NCI-H524 treated with DMSO at 0.1 percent for 48 hours (cell line): ENCODE results near the gene PDGFB.

Experiments used
- DNase-seq: peaks from one replicate; lab custom pipeline; 2025; lab: John Stamatoyannopoulos, UW

PDGFB gene

DNA sequence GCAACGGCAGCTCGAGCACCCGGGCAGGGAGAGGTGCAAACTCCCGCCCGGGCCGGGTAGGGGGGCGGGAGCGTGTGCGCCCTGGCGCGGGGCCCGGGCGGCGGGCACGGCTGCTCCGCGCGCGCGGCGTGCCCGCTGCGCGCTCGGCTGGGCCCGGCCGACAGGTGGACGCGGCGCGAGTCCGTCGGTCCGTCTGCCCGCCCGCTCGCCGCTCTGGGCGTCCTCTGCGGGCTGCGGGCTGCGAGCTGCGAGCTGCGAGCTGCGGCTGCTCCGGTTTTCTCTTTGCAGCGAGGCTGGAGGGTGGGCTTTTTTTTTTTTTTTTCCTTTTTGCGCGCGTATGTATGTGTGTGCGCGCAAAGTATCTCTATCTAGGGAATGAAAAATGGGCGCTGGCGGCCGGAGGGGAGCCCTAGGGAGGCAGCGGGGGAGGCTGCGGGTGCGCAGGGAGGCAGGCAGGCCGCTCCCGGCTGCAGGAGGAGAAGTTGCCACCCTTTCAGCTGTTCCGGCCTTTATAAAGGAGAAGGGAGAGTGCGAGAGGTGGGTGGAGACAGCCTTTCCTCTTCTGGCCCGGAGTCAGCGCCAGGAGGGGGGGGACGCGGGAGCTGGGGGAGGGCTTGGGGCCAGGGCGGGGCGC, at the start of gene PDGFB:
TSS of gene PDGFB (minus strand) at position 487 of the 634 bp plus-strand sequence. CDS start 1,019 bp downstream, outside the sequence.
- no peak for DNase-seq

DNA sequence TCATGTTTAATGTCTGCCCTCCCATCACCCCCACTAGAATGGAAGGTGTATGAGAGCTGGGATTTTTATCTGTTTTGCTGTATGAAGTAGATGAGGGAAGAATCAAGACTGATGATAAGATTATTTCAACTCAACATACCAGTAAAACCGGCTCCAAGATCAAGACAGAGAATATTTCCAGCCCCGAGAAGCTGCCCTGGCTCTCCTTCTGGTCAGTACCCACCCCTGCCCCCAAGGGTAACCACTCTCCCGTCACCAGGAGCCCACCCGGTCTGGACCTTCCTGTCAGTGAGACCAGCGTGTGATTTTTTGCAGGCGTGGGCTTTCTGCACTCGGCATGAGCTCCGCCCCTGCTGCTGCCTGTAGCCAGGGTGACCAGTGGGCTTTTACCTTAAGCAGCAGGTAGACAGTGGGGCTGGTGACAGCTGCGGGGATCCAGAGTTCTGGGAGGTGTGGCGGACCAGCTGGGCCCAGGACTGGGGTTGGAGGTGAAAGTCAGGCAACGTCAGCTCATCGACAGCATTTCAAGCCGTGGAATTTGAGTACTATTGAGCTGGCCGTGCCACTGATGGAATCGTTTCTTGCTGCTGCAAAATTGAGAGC, 49.1 kb upstream of the PDGFB start:
- DNase-seq = no peak

DNA sequence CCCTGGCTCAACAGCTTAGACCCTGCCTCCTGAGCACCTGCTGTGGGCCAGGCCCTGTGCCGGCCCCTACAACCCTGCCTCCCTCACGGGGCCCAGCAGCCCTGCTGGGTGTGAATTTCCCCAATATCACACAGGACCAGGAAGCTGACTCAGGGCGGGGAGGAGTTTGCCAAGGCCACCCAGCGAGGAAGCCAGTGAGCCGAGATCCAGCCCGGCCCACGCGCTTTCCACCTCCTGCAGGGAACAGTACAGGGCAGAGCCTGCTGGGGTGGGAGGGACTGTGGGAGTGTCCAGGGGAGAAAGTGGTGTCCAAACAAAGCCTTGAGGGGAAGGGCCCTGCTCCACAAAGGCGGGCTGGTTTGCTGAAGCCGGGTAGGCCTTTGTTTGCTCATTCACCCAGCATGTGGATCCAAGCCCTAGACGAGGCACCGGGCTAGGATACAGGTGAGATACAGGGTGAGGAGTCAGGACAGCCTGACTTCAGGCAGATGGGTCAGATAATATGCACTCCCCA, 47.8 kb upstream of the PDGFB start:
- DNase-seq = no peak

DNA sequence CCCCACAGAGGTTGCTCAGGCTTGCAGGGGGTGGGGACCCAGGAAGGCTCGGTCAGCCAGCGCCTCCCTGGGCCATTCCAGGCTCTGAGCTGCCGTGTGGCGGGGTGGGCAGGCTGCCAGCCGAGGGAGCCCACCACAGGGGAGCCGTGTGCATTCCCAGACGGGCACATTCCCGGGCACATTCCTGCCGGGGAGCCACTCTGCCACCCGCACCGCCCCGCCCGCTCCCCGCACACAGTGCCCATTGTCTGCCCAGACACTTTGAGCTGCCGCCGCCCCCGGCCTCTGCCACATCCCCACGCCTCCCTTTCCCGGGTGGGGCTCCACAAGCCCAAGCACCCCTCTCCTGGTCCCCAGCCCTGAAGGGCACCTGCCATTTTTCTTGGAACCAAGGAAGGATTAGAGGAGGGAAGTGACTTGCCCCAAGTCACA, 47.3 kb upstream of the PDGFB start:
- DNase-seq = no peak

DNA sequence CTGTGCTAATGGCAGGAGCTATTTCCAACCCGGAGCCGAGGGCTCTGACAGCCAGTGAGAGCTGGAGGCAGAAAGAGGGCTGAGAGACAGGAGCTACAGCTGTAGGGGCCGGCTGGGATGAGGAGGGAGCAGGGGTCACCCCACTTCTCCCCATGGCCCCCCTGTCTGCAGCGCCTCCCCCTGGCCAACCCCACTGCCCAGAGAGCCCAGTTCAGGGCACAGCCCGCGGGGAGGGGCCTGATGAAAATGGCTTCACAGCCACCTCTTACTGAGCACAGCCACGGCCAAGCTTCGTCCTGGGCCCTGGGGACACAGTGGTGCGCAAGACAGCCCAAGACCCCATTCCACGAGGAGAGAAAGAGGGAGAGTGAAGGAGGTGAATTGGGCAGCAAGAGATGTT, 46.7 kb upstream of the PDGFB start:
- DNase-seq = no peak

DNA sequence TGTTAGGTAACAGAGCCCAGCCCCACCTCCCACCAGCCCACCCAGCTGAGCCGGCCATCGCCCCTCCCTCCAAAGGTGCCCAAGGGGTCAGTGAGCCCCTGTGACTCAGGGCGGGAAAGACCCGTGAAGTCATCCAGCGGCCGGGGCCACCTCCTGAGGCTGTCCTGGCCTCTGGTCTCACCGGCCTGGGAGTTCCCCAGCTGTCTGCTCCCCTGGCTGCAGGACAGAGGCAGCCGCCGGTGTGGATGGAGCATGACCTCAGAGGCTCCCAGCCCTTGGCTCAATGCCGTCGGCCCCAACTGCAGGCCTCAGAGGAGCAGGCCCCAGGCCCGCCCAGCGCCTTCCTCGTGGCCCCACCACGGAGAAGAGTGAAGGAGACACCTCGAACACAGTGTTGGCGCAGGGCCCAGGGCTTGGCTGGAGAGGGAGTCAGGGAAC, 46.0 kb upstream of the PDGFB start:
- no peak for DNase-seq

DNA sequence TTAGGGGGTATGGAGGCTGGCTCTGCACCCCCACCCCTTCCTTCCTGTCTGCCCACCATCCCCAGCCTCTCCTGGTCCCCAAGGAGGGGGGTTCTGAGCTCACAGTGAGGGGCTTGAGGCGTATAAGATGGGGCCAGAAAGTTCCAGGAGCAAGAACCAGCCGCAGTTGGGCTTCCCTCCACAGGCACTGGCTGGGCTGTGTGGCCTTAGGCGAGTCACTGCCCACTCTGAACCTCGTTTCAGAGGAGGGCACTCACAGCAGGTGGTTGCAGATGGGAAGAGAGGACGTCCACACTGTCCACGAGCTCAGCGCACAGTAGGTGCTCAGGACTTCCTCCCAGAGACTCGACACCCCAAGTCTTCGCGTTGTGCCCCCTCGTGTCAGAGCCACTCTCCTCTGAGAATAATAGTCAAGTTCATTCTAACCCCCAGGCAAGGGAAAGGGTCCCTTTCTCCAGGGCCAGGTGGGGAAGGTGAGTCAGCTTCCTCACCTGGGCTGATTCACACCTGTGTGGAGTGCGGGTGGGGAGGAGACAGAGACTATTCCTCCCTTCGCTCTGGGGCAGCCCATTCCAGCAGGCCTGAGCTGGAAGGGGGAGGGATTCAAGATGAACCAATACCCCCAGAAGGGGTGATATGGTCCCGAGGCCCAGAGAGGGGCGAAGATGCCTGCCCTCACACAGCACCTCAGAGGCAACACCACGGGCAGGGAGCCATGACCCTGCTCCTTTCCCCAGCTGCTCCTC, 45.4 kb upstream of the PDGFB start:
- no peak for DNase-seq

DNA sequence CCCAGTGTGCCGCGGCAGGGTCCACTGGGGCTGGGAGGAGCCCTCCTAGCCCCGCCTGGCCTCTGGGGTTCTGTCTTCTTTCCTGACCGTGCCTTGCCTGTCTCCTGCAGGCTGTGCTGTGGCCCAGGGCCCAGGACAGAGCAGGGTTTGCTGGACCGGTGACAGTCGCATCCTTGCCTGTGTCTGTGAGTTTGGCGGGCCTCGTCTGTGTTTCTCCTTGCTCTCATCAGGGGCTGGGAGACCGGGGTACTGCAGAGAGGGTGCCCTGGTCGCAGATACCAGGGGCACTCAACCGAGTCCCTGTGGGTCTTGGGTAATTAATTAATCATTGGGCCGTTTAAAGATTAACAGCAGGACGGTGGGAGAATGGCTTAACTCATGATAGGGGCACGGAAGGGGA, 44.8 kb upstream of the PDGFB start:
- no peak for DNase-seq

DNA sequence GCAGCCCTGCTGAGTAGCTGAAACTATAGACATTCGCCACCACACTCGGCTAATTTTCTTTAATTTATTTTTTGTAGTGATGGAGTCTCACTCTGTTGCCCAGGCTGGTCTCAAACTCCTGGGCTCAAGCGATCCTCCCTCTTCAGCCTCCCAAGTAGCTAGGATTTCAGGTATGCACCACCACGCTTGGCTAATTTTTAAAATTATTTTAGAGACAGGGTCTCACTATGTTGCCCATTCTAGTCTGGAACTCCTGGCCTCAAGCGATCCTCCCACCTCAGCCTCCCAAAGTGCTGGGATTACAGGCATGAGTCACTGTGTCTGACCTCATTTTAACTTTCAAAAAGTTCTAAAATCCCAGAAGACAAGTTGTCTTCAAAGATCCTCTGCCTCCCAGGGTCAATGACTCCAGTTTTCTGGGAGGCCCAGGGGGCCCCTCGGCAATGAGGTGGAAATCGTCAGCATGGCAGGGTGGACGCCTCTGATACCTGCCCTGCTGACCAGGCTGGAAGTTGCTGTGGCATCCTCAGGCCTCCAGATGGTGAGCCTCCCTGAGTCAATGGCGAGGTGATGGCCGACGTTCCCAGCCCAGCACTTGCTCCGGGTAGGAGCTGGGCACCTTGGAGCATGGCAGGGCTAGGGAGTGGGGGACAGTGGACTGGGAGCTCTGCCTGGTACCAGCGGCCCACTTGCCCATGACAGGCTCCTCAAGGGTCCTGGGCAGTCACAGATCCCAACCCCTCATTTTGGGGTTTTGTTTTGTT, 43.5 kb upstream of the PDGFB start:
- no peak for DNase-seq

DNA sequence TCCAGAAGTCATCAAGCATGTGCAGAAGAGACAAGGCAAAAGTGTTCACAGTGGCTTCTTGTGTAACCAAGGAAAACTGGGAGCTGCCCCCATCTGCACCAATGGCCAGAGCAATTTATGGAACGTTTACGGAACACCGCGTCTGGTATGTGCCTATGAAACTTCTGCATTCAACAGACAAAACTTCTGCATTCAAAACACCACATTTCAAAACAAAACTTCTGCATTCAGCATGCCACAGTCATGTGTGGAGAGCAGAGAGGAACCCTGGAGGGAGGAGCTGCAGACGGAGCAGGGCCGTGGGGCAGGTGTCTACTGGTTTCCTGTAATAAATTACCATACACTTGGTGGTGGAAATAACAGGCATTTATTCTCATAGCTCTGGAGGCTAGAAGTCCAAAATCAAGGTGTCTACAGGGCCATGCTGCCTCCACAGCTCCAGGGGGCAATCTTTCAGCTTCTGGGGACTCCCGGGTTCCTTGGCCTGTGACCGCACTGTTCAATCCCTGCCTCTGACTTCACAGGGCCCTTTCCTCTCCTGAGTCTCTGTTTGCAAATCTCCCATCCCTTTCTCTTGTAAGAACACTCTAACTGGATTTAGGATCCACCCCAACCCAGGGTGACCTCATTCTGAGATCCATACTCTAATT, 42.4 kb upstream of the PDGFB start:
- no peak for DNase-seq

DNA sequence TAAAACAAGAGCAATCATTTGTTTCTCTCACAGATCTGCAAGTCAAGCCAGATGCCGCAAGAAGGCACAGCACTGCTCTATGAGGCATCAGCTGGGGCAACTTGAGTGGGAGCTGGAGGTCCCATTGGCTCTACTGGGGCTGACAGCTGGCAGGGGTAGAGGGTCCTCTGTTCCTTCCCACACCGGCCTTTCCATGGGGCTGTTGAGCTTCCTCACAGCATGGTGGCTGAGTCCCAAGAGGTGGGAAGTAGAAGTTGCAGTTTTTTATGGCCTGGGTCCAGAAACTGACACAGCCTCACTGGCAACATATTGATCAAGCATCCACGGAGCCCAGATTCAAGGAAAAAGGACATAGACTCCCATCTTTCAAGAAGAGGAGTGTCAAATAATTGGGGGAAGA, 40.2 kb upstream of the PDGFB start:
- no peak for DNase-seq

DNA sequence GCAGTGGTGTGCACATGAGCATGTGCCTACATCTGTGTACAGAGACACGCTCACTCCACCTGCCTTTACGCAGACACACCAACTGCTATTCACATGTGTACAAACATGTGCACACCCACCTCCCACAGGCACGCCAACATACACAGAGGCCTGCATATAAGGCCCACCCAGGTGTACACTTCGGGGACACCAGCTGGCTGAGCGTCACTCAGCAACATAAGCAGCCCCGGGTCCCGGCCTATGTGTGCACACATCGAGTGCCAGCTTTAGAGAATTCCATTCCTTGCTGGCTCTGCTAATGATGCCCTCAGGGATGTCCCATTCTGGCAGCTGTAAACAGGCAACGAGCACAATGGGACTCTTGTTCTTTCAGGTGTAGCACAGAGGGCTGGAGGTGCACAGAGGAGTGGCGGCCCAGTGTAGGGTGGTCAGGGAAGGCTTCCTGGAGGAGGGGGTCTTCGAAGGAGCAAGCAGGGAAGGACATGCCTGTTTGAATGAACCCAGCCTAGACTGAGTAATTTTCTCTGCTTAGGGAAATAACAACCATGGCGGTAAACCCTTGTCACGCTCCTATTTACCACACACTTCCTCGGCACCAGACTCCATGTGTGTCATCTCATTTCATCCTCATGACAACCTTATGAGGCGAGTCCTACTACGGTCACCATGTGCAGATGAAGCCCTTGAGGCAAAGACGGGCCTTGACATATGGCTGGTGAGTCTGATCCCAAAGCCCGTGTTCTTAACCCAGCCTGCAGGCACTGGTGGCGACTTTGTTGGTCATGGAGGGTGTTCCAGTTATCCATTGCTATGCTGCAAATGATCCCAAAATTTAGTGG, 39.6 kb upstream of the PDGFB start:
- DNase-seq = no peak

DNA sequence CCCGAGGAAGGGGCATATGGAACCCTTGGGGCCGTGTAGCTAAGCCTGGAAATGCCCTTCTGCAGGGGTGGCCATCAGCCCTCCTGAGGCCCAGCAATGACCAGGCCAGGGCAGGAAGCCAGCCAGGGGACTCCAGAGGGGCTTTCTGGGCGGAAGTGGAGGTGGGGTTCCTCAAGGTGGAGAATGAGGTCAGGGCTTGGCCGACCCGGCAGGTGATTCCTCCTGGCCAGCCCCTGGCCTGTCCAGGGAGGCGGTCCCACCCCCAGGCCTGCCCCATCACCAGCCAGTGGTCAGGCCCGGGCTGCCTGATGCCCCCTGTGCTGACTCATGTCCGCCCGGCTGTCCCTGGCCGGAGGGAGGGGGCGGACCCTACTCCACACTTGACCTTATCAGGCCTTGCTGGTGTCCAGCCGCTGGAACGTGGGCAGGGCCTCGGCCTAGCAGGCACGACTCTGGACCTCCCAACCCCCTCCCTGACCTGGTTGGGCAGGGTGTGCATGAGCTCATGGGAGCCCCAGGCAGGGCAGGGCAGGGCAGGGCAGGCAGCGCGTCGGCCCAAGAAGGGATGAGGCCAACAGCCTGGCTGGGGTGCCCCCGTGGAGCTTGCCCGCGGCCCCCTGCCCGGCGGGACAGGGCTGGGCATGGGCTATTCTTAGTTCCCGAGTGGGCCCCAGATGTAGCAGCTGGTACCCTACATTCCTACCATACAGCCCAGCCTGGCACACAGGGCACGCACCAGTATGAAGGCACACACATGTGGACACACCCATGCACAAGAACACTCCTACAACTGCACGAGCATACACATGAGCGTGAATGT, 38.8 kb upstream of the PDGFB start:
- no peak for DNase-seq

DNA sequence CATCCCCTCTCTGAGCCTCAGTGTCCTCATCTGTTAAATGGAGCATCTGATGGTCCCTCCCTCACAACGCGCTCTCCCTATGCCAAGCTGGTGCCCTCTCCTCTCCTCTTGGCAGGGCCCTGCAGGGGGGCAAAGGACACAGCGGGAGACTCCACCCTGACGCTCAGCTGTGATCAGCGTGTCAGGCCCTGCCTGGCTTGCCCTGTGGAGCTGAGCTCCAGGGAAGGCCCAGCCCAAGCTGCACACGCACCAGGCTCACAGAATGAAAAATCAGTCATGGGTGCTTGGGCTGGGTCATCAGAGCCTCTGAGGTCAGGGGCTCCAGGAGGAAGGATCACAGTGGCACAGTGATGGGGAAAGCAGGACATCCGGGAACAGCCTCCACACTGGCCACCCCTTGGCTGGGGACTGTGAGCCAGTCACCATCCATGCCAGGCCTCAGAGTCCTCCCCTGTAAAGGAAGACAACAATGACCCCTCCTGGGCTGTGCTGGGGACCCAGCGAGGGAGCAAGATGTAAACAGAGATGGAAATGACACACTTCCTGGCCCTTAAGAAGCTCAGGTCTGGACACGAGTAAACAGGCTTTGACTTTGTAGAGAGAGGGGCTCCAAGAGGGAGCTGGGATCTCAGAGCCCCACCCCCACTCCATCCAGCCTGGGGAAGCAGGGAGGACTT, 38.0 kb upstream of the PDGFB start:
- DNase-seq = no peak

DNA sequence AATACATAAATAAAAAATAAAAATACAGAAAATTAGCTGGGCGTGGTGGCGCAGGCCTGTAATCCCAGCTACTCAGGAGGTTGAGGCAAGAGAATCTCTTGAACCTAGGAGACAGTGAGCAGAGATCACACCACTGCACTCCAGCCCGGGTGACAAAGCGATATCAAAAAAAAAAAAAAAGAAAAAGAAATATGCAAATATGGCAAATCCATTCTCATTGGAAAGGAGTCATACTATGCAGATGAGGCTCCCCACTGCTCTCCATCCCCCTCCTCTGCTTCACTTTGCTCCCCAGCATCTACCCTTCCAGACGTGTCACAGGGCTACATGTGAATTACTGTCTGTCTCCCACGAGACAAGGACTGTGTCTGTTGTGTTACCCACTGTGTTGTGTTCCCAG, 36.3 kb upstream of the PDGFB start:
- DNase-seq = no peak

DNA sequence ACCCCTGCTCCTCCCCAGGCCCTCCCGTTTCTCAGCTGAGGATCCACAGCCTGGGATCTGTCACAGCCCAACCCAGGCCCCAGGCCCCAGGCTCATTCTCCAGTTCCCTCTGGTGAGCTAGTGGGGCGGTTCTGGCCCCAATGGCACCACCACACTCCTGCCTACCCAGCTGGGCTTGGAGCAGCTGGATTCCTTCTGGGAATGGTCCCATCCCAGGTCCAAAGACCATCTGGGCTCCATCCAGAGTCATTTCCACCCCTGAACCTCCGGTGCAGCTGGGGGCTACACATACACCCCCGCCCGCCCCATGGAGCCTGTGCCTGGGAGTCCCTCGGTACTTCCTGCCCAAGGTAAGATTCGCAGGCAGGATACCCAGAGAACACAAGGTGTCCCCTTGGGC, 35.5 kb upstream of the PDGFB start:
- no peak for DNase-seq

DNA sequence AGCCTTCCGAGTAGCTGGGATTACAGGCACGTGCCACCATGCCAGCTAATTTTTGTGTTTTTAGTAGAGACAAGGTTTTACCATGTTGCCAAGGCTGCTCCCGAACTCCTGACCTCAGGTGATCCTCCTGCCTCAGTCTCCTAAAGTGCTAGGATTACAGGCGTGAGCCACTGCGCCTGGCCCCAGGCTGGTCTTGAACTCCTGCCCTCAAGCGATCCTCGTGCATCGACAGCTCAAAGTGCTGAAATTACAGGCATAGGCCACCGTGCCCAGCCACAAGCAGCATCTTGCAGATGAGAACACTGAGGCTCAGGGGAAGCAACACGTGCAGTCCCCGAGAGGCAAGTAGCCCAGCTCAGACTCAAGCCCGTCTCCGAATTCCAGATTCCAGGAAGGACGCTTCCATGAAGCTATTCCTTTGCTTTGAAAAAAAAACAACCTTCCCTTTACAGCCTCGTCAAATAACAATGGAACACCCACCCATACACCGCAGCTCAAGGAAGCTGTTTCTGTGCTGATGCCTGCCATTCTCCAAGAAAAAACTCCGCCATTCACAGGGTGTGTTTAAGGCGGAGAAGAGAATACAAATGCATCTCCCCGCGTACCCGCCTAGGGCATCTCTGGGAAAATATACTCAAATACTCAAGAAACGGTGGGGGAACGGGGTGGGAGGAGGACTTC, 34.5 kb upstream of the PDGFB start:
- DNase-seq = no peak

DNA sequence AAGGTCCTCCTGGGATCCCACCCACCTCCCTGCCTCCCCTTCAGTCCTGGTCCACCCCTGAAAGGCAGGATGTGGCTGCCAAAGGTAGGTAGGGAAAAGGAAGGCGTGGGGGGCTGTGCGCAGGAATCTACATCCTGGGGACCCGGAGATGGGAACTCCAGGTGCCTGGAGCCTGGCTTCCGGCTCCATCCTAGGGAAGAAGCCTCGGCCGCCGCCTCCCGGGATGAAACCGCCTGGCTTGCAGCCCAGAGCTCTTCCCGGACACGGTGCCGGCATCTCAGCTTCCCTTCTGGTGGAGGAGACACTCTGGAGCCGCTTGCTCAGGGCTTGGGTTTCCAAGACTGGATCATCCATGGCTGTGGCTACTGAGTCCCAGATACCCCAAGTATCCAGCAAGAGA, 33.3 kb upstream of the PDGFB start:
- DNase-seq = no peak

DNA sequence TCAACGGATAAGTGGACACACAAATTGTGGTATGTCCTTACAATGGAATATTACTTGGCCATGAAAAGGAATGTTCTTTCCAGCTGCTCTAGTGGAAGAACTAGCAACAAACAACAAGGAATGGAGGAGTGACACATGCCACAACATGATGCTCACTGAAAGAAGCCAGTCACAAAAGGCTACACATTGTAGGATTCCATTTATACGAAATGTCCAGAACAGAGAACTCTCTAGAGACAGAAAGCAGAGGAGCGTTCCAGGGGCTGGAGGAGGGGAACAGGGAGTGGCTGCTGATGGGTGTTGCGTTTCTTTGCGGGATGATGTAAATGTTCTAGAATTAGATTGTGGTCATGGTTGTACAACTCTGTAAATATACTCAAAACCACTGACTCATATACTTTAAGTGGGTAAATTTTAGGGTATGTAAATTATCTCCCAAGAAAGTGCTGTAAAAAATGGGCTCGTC, 32.4 kb upstream of the PDGFB start:
- DNase-seq = no peak
